ENCODE results near the gene CFAP53.

The CFAP53 gene

DNA sequence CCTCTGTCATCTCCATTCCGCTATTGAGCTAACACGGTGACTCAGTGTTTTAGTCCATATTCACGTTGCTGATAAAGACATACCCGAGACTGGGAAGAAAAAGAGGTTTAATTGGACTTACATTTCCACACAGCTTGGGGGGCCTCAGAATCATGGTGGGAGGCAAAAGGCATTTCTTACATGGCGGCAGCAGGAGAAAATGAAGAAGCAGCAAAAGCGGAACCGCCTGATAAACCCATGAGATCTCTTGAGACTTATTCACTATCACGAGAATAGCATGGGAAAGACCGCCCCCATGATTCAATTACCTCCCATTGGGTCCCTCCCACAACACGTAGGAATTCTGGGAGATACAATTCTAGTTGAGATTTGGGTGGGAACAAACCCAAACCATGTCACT, 43.8 kb upstream of the CFAP53 start:
- TF ChIP-seq, protein P1, sequence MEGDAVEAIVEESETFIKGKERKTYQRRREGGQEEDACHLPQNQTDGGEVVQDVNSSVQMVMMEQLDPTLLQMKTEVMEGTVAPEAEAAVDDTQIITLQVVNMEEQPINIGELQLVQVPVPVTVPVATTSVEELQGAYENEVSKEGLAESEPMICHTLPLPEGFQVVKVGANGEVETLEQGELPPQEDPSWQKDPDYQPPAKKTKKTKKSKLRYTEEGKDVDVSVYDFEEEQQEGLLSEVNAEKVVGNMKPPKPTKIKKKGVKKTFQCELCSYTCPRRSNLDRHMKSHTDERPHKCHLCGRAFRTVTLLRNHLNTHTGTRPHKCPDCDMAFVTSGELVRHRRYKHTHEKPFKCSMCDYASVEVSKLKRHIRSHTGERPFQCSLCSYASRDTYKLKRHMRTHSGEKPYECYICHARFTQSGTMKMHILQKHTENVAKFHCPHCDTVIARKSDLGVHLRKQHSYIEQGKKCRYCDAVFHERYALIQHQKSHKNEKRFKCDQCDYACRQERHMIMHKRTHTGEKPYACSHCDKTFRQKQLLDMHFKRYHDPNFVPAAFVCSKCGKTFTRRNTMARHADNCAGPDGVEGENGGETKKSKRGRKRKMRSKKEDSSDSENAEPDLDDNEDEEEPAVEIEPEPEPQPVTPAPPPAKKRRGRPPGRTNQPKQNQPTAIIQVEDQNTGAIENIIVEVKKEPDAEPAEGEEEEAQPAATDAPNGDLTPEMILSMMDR (IDR thresholded peaks at IDR 0.05): no peak

DNA sequence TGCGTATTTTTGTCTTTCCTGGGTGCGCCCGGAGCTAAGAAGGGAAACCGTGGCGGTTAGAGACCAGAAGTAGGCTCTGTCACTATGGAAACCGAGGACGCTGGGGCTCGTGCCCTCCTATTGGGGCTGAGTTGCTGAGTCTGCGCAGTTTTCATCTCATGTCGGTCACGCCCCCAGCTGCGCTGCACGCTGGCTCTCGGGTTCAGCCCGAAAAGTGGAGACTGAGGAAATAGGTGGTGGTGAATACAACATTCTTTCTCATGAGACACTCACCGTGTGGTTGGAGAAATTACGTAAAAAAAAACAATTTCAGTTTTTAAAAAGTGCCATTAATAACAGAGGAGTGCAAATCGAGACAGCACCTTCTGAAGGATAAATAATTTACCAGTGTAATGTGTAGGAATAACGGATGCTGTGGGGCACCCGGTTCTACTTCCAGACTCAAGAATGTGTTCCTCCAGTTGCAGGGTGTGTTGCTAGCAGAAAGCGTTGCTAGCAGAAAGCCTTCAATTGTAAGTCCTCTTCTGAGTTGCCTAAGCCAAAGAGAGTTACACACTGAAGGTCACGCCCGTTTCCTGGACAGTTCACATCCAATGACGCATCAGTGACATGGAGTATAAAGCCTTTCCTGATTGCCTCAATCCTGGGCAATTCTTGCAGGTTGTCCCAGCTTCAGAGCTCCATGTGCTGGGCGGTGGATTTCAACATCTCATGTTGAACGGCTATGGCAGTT, 41.6 kb upstream of the CFAP53 start:
- TF ChIP-seq, protein P1 (IDR thresholded peaks at IDR 0.05): no peak

DNA sequence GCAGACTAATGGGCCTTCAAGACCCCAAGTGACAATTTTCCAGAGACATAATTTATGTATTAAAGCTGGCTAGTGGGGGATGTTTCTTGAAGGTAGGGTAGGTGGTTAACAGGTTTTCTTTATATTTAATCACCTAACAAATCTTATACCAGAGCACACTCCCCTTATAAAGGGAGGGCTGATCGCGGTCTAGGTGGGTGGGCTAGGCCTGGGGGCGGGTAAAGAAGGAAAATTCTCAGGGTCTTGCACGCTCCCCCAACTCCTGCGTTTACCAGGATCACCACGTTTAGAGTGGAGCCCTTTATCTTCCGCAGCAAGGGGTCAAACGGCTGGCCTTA, 41.1 kb upstream of the CFAP53 start:
- TF ChIP-seq, protein P1 (IDR thresholded peaks at IDR 0.05): no peak

DNA sequence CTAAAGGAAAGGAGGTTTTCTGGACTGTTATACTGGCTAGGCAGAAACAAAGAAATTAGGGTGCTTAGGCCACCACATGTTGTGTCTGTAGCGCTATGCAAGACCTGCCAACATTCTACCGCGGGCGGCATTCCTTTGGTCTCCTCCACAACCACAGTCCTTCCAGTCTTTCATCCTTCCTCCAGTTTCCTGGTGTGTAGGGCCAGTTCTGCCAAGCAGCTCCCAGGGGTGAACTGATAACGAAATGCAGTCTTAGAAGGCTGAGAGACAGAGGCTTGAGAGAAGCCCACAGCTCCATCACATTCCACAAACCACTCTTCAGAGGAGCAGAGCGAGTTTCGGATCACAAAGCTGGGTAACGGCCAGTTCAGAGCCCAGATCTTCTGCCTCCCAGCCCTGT, 40.6 kb upstream of the CFAP53 start:
- TF ChIP-seq, protein P1 (IDR thresholded peaks at IDR 0.05): no peak

DNA sequence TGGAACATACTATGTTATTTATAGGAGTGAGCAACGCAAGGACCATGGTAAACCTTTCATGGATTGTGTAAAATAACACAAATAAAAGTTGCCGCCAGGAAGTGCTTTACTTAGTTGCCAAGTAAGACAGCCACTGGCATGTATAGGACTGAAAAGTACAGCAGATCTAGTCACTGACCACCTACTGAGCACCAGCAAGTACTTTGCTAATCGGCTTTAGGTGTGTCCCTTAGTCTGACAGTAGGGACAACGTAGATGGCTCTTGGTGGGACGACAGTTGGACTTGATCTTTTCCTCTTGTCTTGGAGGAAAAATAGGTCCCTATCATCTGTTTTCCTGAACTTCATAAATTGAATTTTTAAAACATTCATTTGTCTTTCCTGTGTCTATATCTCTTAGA, 34.8 kb upstream of the CFAP53 start:
- TF ChIP-seq, protein P1 (IDR thresholded peaks at IDR 0.05): no peak

DNA sequence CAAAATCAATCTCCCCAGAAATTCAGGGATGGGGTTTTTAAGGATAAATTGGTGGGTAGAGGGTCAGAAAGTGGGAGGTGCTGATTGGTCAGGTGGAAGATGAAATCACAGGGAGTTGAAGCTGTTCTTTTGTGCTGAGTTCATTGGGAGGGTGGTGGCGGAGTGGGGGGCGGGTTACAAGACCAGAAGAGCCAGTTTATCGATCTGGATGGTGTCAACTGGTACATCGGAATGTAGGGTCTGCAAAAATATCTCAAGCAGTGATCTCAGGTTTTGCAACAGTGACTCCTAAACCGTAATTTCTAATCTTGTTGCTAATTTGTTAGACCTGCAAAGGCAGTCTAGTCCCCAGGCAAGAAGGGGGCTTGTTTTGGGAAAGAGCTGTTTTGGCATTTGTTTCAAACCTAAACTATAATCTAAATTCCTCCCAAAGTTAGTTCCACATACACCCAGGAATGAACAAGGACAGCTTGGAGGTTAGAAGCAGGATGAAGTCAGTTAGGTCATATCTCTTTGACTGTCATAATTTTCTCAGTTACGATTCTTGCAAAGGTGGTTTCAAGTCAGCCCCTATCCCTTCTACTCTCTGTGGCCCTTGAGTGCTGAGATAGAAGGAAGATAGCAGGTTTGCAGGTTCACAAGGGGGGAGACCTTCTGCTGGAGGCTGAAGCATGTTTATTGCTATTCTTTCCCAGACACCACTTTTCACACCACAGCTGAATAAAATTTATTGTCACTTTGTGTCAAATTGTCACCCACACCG, 33.5 kb upstream of the CFAP53 start:
- TF ChIP-seq, protein P1 (IDR thresholded peaks at IDR 0.05): no peak

DNA sequence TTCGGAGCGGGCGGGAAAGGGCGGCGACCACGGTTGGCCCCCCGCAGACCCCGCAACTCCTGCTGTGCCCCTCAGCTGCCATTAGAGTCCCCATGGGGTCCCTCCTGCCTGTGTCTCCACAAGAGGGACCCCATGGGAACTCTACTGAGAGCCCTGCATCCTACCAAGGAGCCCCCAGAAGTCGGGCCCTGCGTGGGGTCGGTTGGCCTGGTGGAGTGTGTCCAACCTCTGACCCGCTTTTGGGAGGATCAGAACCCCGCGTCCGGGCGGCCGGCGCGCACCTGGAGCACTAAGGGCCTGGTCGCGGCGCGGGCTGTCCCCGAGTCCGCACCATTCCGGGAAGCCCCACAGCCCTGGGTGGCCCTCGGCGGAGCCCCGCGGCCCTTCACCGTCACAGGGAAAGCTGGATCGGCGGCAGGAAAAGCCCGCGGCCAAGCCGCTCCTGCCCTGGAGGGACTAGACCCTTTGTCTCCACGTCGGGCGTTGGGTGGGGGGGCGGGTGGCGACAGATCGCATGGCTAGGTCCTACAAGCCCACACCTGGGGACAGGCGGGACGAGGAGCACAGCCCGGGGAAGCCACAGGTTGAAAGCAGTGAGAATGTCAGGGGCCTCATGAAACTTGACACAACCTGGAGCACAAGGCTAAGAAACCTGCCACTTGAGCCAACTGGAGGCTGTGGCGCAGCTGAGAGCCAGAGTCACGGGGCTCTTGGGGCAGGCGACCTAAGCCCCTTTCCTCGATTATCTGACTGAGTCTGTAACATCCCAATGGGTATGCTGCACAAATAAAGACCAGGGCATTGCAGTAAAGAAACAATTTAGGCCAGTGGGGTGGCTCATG, 32.4 kb upstream of the CFAP53 start:
- TF ChIP-seq, protein P1 (IDR thresholded peaks at IDR 0.05): no peak
